Cortex of kidney (tissue), 1 donor: ENCODE data around the gene ZMYND11.

Source experiments
- DNase-seq: peaks from one replicate; lab custom pipeline; 2025; lab: John Stamatoyannopoulos, UW

The ZMYND11 gene

DNA sequence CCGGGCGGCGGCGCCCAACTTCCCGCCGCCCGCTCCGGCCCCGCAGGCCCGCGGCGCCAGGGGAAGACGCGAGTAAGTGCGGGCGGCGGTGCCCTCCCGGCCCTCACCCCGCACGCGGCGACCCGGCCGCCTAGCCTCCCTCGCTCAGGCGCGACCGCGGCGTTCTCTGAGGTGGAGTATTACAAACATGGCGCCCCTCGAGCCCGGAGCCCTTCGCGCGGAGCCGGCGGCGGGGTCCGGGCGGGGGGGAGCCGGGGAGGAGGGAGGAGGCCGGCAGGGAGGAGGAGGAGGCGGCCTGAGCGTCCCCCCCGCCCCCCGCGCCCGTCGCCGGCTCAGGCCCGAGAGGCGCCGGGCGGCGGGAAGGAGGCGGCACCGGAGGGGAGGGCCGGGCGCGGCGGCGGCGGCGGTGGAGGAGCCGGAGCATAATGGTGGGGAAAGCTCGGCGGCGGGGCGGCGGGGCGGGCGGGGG is at the start of gene ZMYND11:
Gene ZMYND11 (plus strand): TSS at position 324 of the 469 bp plus-strand sequence. CDS start 44,558 bp downstream, outside the sequence.
- no peak for DNase-seq

- no peak for DNase-seq
Measured at GRCh38 chr10:86031-86430, 49.2 kb upstream of the ZMYND11 start.

GRCh38 chr10:87177-88080 is 47.8 kb upstream of the ZMYND11 start:
- no peak for DNase-seq

DNA sequence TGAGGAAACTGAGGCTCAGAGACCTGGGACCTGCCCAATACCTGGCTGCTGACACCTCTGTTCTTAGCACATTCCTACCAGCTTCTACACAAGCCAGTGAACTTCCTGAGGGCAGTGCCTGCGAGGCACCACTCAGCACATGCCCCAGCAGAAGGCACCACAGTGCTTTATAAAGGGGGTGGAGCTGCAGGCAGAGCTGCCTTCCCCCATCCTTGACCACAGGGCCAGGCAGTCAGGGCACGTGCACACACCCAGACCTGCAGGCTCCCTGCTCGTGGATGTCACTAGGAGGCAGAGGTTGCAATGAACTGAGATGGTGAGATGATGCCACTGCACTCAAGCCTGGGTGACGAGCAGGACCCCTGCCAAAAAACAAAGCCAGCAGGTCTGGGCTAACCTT is 47.0 kb upstream of the ZMYND11 start:
- no peak for DNase-seq

- DNase-seq, result no peak
Measured at GRCh38 chr10:89248-89647, 46.0 kb upstream of the ZMYND11 start.

- no peak for DNase-seq
Measured at GRCh38 chr10:90161-90560, 45.1 kb upstream of the ZMYND11 start.

DNA sequence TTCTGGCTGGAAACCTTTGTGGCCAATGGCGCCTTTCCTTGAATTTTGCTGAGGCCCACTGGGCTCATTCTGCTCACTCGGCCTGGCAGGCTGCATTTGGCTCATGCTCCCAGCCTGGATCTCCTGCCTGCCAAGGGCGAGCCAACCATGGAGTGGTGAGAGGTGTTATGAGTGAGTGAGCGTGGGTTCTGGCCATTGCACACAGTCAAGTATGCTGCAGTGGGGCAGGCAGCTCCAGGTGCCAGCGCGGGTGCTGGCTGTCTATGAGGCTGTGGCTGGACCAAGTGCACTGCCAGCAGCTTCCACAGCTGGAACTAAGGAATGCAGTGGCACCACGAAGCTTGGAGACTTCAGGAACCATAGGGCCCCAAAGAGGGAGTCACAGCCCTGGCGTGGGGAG is 43.9 kb upstream of the ZMYND11 start:
- DNase-seq, result no peak

DNA sequence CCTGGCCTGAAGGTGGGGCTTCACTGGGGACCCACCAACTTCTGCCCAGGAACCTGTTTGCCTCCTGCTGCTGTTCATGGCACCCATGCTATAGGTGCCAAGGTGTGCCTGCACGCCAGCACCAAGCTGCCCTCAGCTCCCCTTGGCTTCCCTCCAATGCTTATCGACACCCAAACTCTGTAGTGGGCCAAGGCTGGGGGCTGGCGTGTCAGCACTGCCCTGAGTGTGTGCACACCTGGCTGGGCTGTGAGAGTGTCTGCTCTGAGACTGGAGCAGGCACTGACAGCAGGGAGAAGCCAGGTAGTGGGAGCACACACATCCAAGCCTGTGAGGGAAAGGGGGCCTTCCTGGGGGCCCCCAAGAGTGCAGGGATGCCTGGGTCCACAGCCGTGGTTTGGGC is 43.1 kb upstream of the ZMYND11 start:
- DNase-seq, result no peak

DNA sequence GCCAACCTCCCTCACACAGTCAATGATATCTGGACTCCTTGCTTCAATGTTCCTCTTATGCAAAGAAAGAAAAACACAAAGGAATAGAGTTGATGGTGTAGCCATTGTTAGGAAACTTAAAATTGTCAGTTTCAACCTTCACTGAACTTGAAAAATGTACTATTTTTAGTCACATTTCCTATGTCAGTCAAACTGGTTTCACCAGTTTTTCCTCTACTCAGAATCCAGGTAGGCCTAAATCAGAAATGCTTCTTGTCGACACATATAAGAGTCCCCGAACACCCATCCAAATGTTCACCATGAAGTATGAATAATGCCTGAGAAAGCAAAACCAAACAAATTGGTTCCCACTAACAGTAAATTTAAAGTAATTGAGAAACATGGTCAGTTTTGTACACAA is 42.4 kb upstream of the ZMYND11 start:
- no peak for DNase-seq

- no peak for DNase-seq
Measured at GRCh38 chr10:94613-95012, 40.6 kb upstream of the ZMYND11 start.

DNA sequence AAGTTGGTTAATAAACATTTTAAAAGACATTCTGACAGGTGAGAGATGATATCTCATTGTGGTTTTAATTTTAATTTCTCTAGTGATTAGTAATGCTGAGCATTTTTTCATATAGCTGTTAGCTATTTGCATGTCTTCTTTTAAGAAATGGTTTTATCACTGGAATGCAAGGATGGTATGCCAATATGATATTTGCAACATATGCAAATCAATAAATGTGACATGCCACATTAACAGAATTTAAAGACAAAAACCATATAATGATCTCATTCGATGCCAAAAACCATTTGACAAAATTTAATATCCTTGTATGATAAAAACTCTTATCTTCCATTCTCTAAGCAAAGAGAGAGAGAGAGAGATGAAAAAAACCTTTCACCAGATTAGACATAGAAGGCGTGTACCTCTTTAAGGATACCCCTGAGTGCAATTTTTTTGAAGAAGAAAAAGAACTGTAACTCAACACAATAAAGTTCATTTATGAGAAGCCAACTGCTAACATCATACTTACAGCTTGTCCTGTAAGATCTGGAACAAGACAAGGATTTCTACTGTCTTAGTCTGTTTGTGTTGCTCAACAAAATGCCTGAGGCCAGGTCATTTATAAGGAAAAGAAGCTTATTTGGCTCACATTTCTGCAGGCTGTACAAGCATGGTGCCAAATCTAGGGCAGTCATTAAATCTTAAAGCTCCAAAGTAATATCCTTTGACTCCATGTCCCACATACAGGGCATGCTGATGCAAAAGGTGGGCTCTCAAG is 39.7 kb upstream of the ZMYND11 start:
- DNase-seq, result no peak

GRCh38 chr10:96466-96865 is 38.8 kb upstream of the ZMYND11 start:
- no peak for DNase-seq

GRCh38 chr10:104416-104815 is 30.8 kb upstream of the ZMYND11 start:
- DNase-seq, result no peak

DNA sequence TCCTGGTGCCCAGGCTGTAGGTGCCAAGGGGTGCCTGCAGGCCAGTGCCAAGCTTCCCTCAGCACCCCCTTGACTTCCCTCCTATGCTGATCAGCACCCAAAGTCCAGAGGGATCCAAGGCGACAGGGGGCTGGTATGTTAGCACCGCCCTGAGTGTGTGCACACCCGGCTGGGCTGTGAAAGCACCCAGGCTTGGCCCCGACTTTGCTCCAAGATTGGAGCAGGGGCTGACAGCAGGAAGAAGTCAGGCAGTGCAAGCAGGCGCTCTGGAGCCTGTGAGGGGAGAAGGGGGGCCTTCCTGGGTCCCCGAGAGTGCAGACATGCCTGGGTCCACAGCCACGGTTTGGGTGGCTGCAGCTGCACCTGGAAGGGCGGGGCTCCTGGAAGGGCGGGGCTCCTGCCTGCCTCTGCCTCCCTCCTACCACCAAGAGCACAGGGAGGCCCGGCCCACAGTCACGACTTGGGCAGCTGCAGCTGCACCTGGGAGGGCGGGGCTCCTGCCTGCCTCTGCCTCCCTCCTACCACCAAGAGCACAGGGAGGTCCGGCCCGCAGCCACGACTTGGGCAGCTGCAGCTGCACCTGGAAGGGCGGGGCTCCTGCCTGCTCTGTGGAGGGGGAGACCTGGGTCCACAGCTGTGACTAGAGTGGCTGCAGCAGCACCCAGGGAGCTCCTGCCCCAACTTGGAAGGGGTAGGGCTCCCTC is 30.2 kb upstream of the ZMYND11 start:
- no peak for DNase-seq

- DNase-seq, result no peak
Measured at GRCh38 chr10:105806-106205, 29.4 kb upstream of the ZMYND11 start.

DNA sequence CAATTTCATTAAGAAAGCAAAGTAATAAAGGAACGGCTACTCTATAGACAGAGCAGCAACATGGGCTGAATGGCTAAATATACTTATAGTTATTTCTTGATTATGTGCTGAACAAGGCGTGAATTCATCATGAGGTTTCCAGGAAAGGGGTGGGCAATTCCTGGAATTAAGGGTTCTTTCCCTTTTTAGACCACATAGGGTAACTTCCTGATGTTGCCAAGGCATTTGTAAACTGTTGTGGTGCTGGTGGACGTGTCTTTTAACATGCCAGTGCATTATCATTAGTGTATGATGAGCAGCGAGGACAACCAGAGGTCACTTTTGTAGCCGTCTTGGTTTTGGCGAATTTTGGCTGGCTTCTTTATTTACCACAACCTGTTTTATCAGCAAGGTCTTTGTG is 28.5 kb upstream of the ZMYND11 start:
- DNase-seq, result no peak

GRCh38 chr10:112246-112645 is 23.0 kb upstream of the ZMYND11 start:
- no peak for DNase-seq

DNA sequence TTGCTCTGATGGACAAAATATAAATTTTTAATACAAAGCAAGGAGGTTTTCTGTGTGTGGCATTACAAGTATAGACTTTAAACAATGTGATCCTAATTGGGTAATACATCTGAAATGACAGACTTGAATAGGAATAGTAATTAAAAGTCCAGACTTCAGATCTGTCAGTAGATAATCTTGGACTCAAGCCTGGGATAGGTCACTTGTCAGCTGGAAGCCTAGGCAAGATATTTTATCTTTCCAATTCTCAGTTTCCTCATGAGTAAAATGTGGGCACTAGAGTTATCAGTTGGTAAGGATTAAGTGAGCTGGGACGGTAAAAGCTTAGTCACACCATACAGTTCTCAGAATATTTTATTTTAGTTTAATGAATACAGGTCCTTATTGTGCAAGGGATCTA is 10.4 kb upstream of the ZMYND11 start:
- no peak for DNase-seq

- no peak for DNase-seq
Measured at GRCh38 chr10:127612-128432, 7.4 kb upstream of the ZMYND11 start.

DNA sequence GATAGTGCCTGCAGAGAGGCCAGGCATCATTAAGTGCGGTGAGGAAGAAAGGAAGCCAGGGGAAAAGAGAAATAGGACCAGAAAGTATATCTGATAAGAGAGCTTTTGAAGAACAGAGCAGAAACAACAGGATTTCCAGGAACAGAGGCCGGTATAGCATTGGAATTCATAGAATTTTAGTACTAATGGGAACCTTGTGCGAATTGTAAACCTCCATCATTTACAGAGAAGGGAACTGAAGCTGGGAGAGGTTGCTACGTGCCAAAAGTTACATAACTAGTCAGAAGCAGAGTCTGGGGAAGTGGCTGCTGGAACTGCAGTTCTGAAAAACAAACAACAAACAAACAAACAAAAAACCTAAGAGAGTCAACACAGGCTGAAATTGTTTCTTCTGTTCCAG is 5.4 kb upstream of the ZMYND11 start:
- DNase-seq, result no peak
